HG03025 (cell line): ENCODE results near the gene SLC27A3.
"Not testable (repeated sequence)": the region's sequence is repeated elsewhere in the genome, so short reads cannot be mapped to it uniquely, and the experiment has no call there.

Experiments used
- ATAC-seq: cut with Tn5 transposase; IDR thresholded peaks from one replicate; pipeline ENCODE4 v1.9.1; 2021; ENCODE audit warnings: mild to moderate bottlenecking, moderate library complexity; ENCODE audit not compliant: unreplicated experiment, low FRiP score

SLC27A3 gene

GRCh38 chr1:153754266-153754665 is 20.9 kb upstream of the SLC27A3 start:
- no peak for ATAC-seq

GRCh38 chr1:153760440-153760839 is 14.8 kb upstream of the SLC27A3 start:
- no peak for ATAC-seq

- no peak for ATAC-seq
Observed at GRCh38 chr1:153763365-153764225, 11.6 kb upstream of the SLC27A3 start.

GRCh38 chr1:153764310-153764709 is 10.9 kb upstream of the SLC27A3 start:
- ATAC-seq = no peak

- not testable (repeated sequence) for ATAC-seq
Observed at GRCh38 chr1:153766663-153767062, 8.5 kb upstream of the SLC27A3 start.

GRCh38 chr1:153767519-153767918 is 7.7 kb upstream of the SLC27A3 start:
- ATAC-seq = no peak

- no peak for ATAC-seq
Observed at GRCh38 chr1:153768316-153769181, 6.7 kb upstream of the SLC27A3 start.

GRCh38 chr1:153769221-153769620 is 6.0 kb upstream of the SLC27A3 start:
- no peak for ATAC-seq

- ATAC-seq = no peak
Observed at GRCh38 chr1:153770797-153771196, 4.4 kb upstream of the SLC27A3 start.

GRCh38 chr1:153771261-153771660 is 3.9 kb upstream of the SLC27A3 start:
- ATAC-seq = no peak

- ATAC-seq = no peak
Observed at GRCh38 chr1:153771841-153772593, 3.2 kb upstream of the SLC27A3 start.

- ATAC-seq = no peak
Observed at GRCh38 chr1:153773096-153773921, 1.9 kb upstream of the SLC27A3 start.

- no peak for ATAC-seq
Observed at GRCh38 chr1:153774026-153774595, 1.1 kb upstream of the SLC27A3 start.

GRCh38 chr1:153775458-153776327 is 486 bp downstream of the SLC27A3 start:
- no peak for ATAC-seq

GRCh38 chr1:153776352-153776751 is 1.1 kb downstream of the SLC27A3 start:
- no peak for ATAC-seq

- ATAC-seq = no peak
Observed at GRCh38 chr1:153776845-153777370, 1.7 kb downstream of the SLC27A3 start.

GRCh38 chr1:153777648-153778047 is 2.4 kb downstream of the SLC27A3 start:
- no peak for ATAC-seq

GRCh38 chr1:153778051-153778823 is 3.0 kb downstream of the SLC27A3 start:
- ATAC-seq = no peak
